SU-DHL-6 (cell line): ENCODE measurements around the gene RNF144B.

Source experiments
- EZH2phosphoT487 ChIP-seq: fragments of 200-600 bp; sonication (generic), shearing (Covaris generic); conservative IDR thresholded peaks from 2 replicates; pipeline ENCODE4 v1.6.1; 2018; ENCODE audit warnings: mild to moderate bottlenecking, antibody characterized with exemption, low read length, moderate library complexity, mixed read lengths
- TF ChIP-seq, protein P1 (sequence below): fragments of 200-600 bp; sonication (generic); IDR thresholded peaks from one replicate; pipeline ENCODE4 v1.5.1; 2017; ENCODE audit warnings: antibody characterized with exemption, mild to moderate bottlenecking, low read length, moderate library complexity; ENCODE audit not compliant: insufficient read depth, poor library complexity, severe bottlenecking

DNA sequence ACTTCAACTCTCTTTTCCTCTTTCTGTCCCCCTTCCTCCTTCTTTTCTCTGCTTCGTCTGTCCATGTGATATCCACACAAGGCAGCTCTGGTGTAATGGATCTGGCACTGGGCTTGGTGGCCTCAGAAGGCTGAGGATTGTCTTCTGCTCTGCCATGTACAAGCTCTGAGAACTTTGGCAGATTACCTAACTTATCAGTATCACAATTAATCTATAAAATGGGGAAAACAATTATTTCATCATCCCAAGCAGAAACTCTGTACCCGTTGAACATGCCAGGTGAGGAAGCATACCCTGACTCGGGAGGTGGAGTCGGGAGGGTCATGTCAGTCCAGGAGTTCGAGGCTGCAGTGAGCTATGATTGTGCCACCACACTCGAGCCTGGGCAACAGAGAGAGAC is 10.6 kb downstream of the RNF144B start:
- TF ChIP-seq, protein P1, sequence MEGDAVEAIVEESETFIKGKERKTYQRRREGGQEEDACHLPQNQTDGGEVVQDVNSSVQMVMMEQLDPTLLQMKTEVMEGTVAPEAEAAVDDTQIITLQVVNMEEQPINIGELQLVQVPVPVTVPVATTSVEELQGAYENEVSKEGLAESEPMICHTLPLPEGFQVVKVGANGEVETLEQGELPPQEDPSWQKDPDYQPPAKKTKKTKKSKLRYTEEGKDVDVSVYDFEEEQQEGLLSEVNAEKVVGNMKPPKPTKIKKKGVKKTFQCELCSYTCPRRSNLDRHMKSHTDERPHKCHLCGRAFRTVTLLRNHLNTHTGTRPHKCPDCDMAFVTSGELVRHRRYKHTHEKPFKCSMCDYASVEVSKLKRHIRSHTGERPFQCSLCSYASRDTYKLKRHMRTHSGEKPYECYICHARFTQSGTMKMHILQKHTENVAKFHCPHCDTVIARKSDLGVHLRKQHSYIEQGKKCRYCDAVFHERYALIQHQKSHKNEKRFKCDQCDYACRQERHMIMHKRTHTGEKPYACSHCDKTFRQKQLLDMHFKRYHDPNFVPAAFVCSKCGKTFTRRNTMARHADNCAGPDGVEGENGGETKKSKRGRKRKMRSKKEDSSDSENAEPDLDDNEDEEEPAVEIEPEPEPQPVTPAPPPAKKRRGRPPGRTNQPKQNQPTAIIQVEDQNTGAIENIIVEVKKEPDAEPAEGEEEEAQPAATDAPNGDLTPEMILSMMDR, result no peak
- TF ChIP-seq EZH2phosphoT487, result no peak
